SK-MEL-5 (cell line): Measurements from ENCODE around the gene ICA1. TPM values are rescaled to one million over a fixed set of nuclear protein-coding genes. Genes with fewer than 3 reads are reported as not detected.
"Not testable (repeated sequence)": the region's sequence is repeated elsewhere in the genome, so short reads cannot be mapped to it uniquely, and the experiment has no call there.

ENCODE experiments used
- DNase-seq: peaks from one replicate; pipeline ENCODE4 v3.0.0-alpha.2; 2016; ENCODE audit warnings: low read depth, low spot score
- in situ Hi-C: cut with HindIII; loops from 2 replicates; pipeline ENCODE4 v1.10.0; 2016; ENCODE audit warnings: low sequenced_read_pairs, high pct_unique_total_duplicates, low pct_unique_long_range_greater_than_20kb
- total RNA-seq: library from RNA; depleted of rRNA; stranded (reverse); fragments of >200 nt; shearing (Covaris generic); gene quantifications from 2 replicates; pipeline ENCODE4 v1.2.3, GENCODE V29; 2014

The ICA1 gene
- total RNA-seq, 1 experiment from 2014 or later: 2.3 TPM

DNA sequence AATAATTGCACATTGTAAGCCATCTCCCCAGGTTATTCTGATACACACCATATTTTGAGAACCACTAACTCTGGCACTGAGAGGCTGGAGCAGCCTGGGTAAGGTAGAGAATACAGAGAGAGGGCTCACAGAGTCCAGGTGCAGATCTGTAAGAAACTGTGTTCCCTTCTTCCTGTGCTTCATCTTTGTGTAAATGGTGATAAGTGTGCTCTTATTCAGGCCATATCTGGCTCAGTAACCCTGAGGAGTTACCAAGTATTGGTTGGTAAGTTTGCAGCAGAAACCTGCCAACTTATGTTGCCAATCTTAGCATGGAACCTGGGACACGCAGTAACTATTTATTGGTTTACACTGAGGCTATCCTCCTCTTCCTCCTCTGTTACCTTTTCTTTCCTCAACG is 16.2 kb upstream of the ICA1 start:
- no peak for DNase-seq
- in situ Hi-C loops: no loop called here

DNA sequence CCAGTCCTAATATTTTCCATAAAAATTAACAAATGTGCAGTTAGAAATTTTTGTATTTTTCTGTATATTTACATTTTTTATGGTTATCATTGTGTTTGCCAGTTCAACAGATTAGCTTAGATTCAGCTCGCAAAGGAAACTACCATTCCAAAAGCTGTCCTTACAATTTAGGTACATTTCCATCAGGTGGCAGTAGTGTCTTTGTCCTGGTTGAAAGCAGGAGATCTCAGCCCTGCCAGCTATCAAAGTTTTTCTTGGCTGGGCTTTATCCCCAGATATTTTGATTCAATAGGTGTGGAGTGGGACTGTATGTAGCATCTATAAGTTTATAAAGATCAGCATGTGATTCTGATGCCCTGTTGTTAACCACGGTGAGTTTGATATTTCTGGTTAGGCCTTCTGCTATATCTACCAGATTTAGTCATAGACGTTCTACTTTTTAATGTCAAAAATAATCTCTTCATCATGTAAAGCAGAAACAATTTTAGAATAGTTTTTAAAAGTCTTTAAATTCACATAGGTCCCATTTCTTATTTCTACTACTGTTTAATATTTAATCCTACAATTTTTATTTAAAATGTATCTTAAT is 15.5 kb upstream of the ICA1 start:
- in situ Hi-C loops: no loop called here
- DNase-seq: peak; percentile 72

DNA sequence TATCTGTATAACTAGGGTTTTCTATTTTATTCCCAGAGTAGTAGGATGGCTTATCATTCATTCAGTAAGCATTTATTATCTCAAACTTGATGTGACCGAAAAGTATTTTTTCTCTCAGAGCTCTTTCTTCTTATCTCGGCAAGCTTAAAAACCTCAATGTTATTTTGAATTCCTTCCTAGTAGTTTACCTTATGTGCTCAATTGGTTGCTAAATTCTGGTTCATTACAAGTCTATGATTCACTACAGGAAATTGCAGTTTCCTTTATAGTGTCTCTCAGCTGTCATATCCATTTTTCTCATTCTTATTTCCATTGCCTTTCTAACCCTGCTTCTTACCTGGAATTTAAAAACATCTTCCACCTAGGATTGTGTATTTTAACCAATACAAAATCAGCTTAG is 12.6 kb upstream of the ICA1 start:
- no peak for DNase-seq

DNA sequence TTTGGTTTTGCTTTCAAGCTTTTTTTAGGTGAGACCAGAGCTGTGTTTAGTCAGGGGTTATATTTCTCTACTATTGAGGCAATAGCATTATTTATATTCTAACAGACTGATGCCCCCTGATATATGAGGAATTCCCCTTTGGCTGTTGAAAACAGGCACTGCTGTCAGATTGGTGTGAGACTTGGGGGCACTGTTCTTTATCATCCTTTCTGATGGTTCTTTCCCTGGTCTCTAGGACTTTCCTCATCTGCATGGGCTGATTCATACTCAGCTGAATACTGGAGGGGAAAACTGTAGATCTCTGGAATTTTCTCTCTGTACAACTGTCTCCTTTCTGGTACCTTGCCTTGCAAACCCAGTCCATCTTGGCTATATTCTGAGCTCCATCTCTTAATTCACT is 10.0 kb upstream of the ICA1 start:
- in situ Hi-C loops: no loop called here
- DNase-seq: no peak

More for the DNA sequence above, 12.6 kb upstream of the ICA1 start:
- in situ Hi-C loops: no loop called here

DNA sequence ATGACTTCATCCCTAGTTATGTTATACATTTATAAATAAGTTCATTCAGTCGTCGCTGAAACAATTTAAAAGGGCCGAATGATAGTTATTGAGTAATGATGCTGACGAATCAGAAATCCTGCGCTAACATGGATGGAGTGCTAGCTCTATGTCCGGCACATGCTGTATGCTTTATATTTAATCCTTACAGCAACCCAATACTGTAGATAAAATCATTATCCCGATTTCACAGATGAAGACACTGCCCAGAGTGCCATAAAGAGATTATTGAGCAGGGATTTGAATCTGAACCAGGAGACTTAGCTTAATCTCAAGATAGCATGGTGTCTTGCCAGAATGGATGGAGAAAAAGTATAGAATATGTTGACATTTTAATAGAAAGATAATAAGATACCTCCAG is 1.1 kb upstream of the ICA1 start:
- no peak for DNase-seq
- in situ Hi-C loops: no loop called here

DNA sequence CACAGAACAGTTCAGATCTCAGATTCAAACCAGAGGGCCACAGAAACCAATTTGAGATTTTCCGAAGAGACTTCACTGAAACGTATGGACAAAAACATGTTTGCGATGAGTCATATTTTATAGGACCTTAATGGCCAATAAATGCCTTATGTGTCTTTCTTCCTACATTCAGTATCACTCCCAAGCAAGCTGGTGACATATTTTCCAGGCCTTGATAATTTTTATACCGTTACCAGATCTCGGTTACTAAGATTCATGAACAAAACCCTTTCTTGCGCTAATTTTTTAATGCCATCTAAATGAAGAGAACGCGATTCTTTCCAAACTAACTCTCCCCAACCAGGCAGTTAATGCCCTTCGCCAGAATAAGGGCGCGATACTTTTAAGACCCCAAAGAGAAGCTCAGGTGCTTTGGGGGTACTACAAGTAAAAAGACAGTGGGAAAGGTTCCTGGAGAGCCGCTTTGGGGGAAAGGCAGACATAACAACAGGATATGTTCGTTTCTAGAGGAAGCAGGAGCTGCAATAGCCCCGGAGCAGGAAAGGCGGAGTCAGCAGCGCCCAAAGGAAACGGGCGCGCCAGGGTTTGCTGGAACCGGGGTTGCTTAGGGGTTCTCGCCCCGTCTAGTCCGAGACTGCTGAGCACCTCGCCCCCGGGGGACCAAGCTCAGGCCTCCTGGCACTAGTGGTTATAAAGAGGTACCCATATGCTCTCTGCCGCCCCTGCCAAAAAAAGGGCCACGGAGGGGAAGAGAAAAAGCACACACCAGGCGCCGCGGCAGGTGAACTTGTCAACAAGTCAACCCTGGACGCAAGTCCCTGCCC is 884 bp downstream of the ICA1 start:
- DNase-seq: peak; percentile 16
- in situ Hi-C loops: no loop called here

DNA sequence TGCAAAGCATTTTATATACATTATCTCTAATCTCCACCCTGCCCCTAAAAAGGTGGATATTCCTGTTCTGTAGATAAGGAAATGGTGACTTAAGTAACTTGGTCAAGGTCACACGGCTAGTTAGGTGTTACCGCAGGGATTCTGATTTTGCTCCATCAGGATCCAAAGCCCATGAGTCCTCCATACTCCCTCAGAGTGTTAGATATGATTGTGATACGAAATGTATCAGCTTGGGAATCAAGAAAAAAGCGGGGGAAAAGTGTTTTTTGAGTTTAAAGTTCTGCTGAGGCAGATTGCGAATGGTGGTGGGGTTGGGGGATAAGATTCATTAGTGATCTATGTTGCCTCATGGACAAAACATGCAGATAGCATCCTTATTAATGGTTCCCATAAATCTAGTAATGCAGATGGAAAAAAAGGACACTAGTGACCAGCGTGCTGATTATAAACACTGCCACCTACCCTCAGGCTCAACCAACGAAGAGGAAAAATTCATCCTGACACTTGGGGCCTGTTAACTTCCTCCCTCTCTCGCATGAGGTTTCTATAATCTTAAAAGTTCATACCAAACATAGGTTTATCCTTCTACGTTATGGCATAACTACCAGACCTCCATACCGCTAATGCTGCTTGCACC is 2.3 kb downstream of the ICA1 start:
- DNase-seq: no peak
- in situ Hi-C loops: no loop called here

DNA sequence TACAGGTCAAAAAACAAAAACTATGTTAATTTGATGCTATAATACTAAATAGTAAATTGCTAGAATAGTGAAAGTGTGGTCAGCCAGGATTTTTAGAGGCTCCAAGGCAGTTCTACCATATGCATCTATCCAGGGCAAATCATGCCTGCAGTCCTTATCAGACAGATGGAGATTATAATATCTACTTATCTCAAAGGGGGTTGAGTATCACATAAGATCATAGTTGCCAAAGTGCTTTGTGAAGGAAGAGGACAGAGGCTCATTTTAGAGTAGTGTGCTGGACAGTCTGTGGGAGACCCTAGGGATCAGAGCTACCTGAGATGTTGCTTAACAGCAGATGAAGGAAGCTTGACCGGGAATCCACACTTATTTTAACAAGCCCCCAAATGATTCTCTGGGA is 3.2 kb downstream of the ICA1 start:
- no peak for DNase-seq
- in situ Hi-C loops: no loop called here

DNA sequence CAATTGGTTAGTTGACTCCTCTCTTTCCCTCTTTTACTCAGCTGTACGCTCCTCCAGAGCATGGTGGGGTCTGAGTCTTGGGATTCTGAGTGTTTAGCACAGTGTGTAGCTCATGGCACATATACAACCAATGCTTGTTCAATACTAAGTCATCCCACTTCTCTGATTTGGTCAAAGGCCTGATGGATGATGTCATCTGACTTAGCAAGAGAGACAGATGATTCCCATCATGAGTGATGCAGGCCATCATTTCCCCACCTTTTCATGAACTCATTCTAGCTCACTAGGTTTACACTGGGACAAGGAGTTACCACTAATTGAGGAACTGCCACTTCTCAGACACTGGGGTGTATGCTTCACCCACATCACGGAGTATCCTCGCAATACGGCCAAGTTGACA is 3.8 kb downstream of the ICA1 start:
- DNase-seq: no peak
- in situ Hi-C loops: no loop called here

DNA sequence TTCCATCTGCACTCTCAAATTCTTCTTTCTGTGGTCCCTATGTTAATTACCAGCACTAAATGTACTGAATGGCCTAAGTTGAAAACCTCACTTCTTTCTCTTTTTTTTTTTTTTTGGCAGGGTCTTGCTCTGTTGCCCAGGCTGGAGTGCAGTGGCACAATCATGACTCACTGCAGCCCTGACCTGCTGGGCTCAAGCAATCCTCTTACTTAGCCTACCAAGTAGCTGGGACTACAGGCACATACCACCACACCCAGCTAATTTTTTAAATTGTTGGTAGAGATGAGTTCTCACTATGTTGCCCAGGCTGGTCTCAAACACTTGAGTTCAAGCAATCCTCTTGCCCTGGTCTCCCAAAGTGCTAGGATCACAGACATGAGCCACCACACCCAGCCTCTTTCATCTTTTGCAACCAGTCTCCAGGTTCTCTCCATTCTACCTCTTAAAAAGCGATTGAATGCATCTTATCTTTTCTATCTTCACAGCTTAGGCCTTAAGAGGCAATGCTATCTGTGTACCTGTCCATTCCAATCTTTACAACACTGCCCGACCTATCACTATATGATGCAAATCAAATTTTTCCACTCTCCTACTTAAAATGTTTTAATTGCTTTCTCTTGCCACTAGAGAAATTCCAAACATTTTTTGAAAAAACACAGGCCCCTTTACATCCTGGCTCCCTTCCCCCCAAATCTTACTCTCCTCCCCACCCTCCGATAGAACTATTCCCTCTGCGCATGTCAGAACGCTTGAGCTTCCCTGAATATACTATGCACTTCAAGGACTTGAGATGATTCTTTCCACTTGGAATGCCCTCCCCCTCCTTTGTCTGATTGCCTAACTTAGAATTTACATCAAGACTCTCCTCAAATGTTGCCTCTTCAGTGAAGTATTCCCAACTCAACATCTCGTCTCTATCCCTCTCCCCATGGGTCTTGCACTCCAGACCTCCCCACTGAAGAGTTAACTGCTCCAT is 6.0 kb downstream of the ICA1 start:
- no peak for DNase-seq
- in situ Hi-C loops: no loop called here

DNA sequence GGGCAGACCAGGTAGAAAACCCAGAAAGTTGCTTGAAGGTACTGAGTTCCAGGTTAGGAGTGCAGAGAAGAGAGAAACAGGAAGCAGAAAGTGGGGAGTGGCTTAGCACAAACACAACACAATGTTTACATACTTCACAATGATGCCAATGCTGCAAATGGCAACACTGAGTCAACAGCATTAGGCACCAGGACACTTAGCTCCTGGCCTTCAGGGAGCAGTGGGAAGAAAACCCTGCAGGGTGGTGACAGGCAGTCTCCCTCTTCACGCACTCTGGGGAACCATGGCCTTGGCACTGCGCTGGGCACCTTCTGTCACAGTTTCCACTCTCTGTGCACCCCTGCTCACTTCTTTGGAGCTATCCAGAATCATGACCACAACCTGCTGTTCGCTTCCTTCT is 7.3 kb downstream of the ICA1 start:
- in situ Hi-C loops: no loop called here
- DNase-seq: no peak

DNA sequence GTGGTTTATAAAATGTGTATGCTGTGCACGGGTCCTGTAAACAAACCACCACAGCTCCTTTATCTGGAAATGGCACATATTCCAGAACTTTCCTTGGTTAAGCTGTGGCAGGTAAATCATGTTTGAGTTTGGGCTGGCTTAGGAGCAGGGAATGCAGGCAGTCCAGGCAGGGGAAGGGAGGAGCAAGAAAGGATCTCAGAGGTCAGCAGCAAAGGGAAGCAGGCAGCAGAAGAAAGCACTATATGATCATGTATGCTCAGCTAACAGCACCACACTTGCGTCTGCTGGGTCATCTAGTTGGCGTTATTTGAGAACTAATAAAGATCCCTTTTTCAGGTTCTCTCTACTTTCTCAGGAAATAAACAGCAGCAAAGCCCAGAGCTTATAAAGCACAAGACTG is 7.8 kb downstream of the ICA1 start:
- in situ Hi-C loops: no loop called here
- no peak for DNase-seq

DNA sequence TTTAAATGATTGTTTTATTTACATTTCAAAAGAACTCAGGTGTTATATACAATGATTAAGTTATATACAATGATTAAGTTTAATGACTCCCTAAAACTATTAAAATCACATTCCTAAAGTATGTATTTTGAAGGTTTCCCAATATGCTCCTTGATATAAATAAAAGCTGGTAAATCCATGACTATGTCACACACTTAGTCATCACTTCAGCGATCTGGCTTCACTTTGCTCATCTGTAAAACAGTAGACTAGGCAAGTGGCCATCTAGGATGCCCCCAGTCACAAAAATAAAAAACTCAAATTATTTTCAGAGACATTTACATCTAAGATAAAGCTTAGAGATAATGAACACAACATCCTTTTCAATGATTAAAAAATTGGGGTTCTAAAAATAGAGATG is 10.8 kb downstream of the ICA1 start:
- in situ Hi-C loops: no loop called here
- no peak for DNase-seq

DNA sequence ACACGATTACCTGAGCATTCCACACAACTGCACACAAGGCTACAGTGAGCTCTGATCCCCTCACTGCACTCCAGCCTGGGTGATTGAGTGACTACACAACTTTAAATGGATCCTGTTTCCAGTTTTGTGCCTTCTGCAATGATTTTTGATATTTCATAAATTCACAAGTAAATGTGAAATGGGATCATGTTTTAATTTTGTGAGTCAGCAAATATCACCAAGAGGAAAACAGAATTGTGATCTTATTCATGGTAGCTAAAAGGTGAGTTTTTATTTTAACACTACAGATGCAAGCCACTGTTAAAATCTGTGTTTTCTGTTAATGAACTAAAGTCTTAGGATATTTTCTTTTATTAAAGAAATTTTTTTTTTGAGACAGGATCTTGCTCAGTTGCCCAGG is 11.4 kb downstream of the ICA1 start:
- DNase-seq: no peak
- in situ Hi-C loops: no loop called here

DNA sequence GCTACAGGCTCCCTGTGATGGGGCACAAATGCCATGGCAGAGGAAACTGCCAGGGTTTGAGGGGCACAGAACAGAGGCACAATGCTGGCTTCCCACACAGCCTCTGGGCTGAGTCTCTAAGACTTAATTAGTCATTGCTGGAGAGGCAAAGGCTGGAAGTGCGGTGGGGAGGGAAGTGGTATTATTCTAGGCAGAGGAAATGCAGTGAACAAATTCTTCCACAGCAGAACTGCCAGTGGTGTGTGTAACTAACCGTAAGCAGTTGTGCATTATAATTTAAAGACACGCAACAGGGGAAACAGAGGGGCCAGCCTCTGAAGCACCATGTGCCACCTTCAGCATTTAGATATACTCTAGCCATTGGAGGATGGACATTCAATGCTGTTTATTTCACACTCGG is 12.8 kb downstream of the ICA1 start:
- no peak for DNase-seq
- in situ Hi-C loops: no loop called here

DNA sequence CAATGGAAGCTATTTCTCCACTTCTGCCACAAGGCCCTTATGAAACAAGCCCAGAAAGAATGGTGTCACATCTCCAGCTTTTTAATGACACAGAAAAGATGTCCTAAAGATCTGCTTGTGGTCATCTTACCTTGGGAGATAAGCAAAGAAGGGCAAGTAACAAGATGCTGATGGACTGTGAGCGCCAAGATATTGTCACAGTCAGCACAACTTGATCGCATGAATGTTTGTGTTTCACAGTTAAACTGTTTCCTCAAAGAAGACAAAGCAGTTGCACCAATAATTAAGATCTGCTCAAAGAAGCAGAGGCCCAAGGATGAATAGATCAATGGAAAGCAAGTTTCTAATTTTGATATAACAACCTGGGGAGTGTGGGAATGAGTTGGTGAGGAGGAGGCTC is 15.9 kb downstream of the ICA1 start:
- no peak for DNase-seq
- in situ Hi-C loops: no loop called here

DNA sequence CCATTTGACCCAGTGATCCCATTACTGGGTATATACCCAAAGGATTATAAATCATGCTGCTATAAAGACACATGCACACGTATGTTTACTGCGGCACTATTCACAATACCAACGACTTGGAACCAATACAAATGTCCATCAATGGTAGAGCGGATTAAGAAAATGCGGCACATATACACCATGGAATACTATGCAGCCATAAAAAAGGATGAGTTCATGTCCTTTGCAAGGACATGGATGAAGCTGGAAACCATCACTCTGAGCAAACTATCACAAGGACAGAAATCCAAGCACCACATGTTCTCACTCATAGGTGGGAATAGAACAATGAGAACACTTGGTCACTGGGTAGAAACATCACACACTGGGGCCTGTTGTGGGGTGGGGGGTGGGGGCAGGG is 16.9 kb downstream of the ICA1 start:
- DNase-seq, in situ Hi-C loops: not testable (repeated sequence)

DNA sequence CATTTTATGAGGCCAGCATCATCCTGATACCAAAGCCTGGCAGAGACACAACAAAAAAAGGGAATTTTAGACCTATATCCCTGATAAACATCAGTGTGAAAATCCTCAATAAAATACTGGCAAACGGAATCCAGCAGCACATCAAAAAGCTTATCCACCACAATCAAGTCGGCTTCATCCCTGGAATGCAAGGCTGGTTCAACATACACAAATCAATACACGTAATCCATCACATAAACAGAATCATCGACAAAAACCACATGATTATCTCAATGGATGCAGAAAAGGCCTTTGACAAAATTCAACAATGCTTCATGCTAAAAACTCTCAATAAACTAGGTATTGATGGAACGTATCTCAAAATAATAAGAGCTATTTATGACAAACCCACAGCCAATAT is 18.9 kb downstream of the ICA1 start:
- DNase-seq, in situ Hi-C loops: not testable (repeated sequence)
